Spleen (tissue), 13 donors: Measurements from ENCODE around the gene CCDC7. TPM values are rescaled to one million over a fixed set of nuclear protein-coding genes. Genes with fewer than 3 reads are reported as not detected.
"Not testable (repeated sequence)": the region's sequence is repeated elsewhere in the genome, so short reads cannot be mapped to it uniquely, and the experiment has no call there.

Experiments
- DNase-seq: peaks from one replicate; pipeline ENCODE4 v3.0.0-alpha.2; 2020
- H3K27ac ChIP-seq, 8 donors: fragments of 200-600 bp; sonication (generic) in 7 of 8; 1 replicate in 4 of 8; 2 replicates in 4 of 8; pipeline versions ENCODE4 v1.5.0 to v1.8.0; 2016 to 2021; ENCODE audit warnings: inconsistent platforms in 4 of 8, mild to moderate bottlenecking in 4 of 8, moderate library complexity in 1 of 8
- H3K27me3 ChIP-seq, 7 donors: fragments of 200-600 bp; sonication (generic) in 6 of 7; replicated peaks in 1 of 7; 1 replicate in 4 of 7; 2 replicates in 3 of 7; pipeline versions ENCODE4 v1.5.0 to v1.8.0; 2016 to 2021; ENCODE audit warnings: inconsistent platforms in 3 of 7, mild to moderate bottlenecking in 1 of 7
- H3K36me3 ChIP-seq, 6 donors: fragments of 200-600 bp; sonication (generic) in 5 of 6; 1 replicate in 4 of 6; 2 replicates in 2 of 6; pipeline versions ENCODE4 v1.5.0 to v1.8.0; 2016 to 2021; ENCODE audit warnings: inconsistent platforms in 2 of 6
- H3K4me1 ChIP-seq, 6 donors: fragments of 200-600 bp; sonication (generic) in 5 of 6; 1 replicate in 3 of 6; 2 replicates in 3 of 6; pipeline versions ENCODE4 v1.5.0 to v1.8.0; 2016 to 2021; ENCODE audit warnings: inconsistent platforms in 3 of 6
- H3K4me3 ChIP-seq, 8 donors: fragments of 200-600 bp; sonication (generic) in 7 of 8; 1 replicate in 4 of 8; 2 replicates in 4 of 8; pipeline versions ENCODE4 v1.5.0 to v1.8.0; 2016 to 2021; ENCODE audit warnings: inconsistent platforms in 4 of 8, mild to moderate bottlenecking in 4 of 8, moderate library complexity in 2 of 8
- H3K9me3 ChIP-seq, 8 donors: fragments of 200-600 bp; sonication (generic) in 7 of 8; 1 replicate in 4 of 8; 2 replicates in 4 of 8; pipeline versions ENCODE4 v1.5.0 to v1.8.0; 2016 to 2021; ENCODE audit warnings: inconsistent platforms in 4 of 8
- CTCF ChIP-seq, 11 experiments: fragments of 200-600 bp in 7 of 11; fragments of 450-650 bp in 4 of 11; sonication (generic) in 4 of 11; IDR thresholded peaks in 8 of 11; conservative IDR thresholded peaks in 3 of 11; 1 replicate in 7 of 11; 2 replicates in 4 of 11; pipeline versions ENCODE4 v1.4.0 to v1.8.0; 2016 to 2021; ENCODE audit warnings: antibody characterized with exemption in 11 of 11, inconsistent platforms in 4 of 11, mild to moderate bottlenecking in 1 of 11
- POLR2A ChIP-seq, 3 donors: fragments of 450-650 bp; IDR thresholded peaks; one replicate each; pipeline ENCODE4 v1.5.1; 2017; ENCODE audit warnings: antibody characterized with exemption in 3 of 3, mild to moderate bottlenecking in 1 of 3
- POLR2AphosphoS5 ChIP-seq, 3 donors: sonication (generic); formaldehyde crosslinking; IDR thresholded peaks; one replicate each; pipeline ENCODE4 v1.5.1; 2017; ENCODE audit warnings: antibody characterized with exemption in 3 of 3
- WGBS, 5 donors: extraction: QIAGEN DNeasy Blood & Tissue Kit in 3 of 5; methylation state at CpG; one replicate each; pipeline versions ENCODE4 v1.1.5 to v1.1.7; 2013 to 2018; 5-methylcytosine and 5-hydroxymethylcytosine counted together
- intact Hi-C: fragments of 100-400 bp; cut with DNase I; formaldehyde crosslinking; loops from one replicate; pipeline ENCODE4 v1.15.0; 2023; ENCODE audit warnings: low total_unique reads
- long read RNA-seq, 2 donors: transcript quantifications; one replicate each; lab custom pipeline, GENCODE V29; 2026
- polyA plus RNA-seq, 3 donors: library from polyadenylated mRNA; stranded (reverse); fragments of 200-250 nt; gene quantifications; one replicate each; pipeline ENCODE4 v1.2.1, GENCODE V29; 2013
- total RNA-seq, 7 donors: library from RNA; depleted of rRNA in 3 of 7; stranded (reverse); fragments of >200 nt in 3 of 7; fragmentation: NEBNext Ultra II Directional in 4 of 7; extraction: Animal tissue kit (Norgen Biotek cat#: 25700) in 4 of 7; gene quantifications; one replicate each; pipeline versions ENCODE4 v1.1.0 to v1.2.1, GENCODE V29; 2016 to 2021
- donor health status: healthy with polysubstance abuse.
- donor health status: DM: no; HTN: no; CAD: no; lungs with moderate emphysema.
- donor health status: DM: no; HTN: no; CAD: no.
- donor health status: Bipolar disorder and iron deficiency.
- donor health status: healthy.
- donor health status: DM: no; HTN: no; CAD: no.
- donor health status: DM: yes; HTN: yes; CAD: no.

Gene CCDC7
- 10 to 100 TPM; 17.5 to 32.6 (median 29.3) TPM for total RNA-seq
- 1 to 10 TPM in 1 of 3 donors, under 1 TPM in 2; 0.70 to 1.2 (median 0.83) TPM for polyA plus RNA-seq
- long read RNA-seq, donor 1, partial matches to known transcripts, result 281 of 350 reads
- long read RNA-seq, donor 1, other reads (novel, unspliced or antisense), result 69 of 350 reads
- long read RNA-seq, donor 2, result 0 reads

- Histone ChIP-seq H3K4me3 (peak within 1 kb of the TSS; percentile 51 to 83 (median 66)), H3K36me3 (no peaks in the 10 kb centered on the region), H3K27me3 (peaks cover 0 to 3% (median 0%) of the 10 kb centered on the region in 7 donors), H3K4me1 (peaks cover 0 to 23% (median 15%) of the 10 kb centered on the region in 6 donors), H3K27ac (peak within 1 kb of the TSS; percentile 95 to 98 (median 97)), H3K9me3 (no peaks in the 10 kb centered on the region)
- 0 to 2% (median 1%) methylated on average over 23 to 53 of the region's 53 CpGs for WGBS, 5 donors
- TF ChIP-seq POLR2AphosphoS5 (IDR thresholded peaks at IDR 0.05) (peak; percentile 90 to 91 (median 91)), CTCF (IDR thresholded peaks at IDR 0.05 in 8 of 11, conservative IDR thresholded peaks at IDR 0.05 in 3 of 11) (peak in 9 of 11 experiments; percentile 30 to 77 (median 60)), POLR2A (IDR thresholded peaks at IDR 0.05) (peak in 2 of 3 donors; percentile 47 to 69)
- DNase-seq, result peak; percentile 97
- intact Hi-C loops, result no loop called here
These were observed at the start of gene CCDC7 for GRCh38 chr10:32445740-32446535. TSS of gene CCDC7 (plus strand) at chr10:32446140. CDS start at chr10:32451643, 5,503 bp downstream.

GRCh38 chr10:32397163-32397562 lies 48.8 kb upstream of the CCDC7 start:
- H3K36me3 ChIP-seq, DNase-seq, H3K4me1 ChIP-seq, H3K4me3 ChIP-seq, intact Hi-C loops, H3K27me3 ChIP-seq, H3K9me3 ChIP-seq, H3K27ac ChIP-seq: not testable (repeated sequence)
- 89 to 100% (median 94%) methylated on average over 3 of the region's 3 CpGs for WGBS, 5 donors

- intact Hi-C loops, H3K36me3 ChIP-seq, H3K27me3 ChIP-seq, H3K4me3 ChIP-seq, H3K27ac ChIP-seq, DNase-seq, H3K9me3 ChIP-seq, H3K4me1 ChIP-seq: not testable (repeated sequence)
- 94 to 99% (median 96%) methylated on average over 3 of the region's 3 CpGs for WGBS, 5 donors
These were observed 46.2 kb upstream of the CCDC7 start for GRCh38 chr10:32399720-32400119.

GRCh38 chr10:32400961-32401360 lies 45.0 kb upstream of the CCDC7 start:
- Histone ChIP-seq H3K27ac (no peak overlapping the region), H3K9me3 (no peaks in the 10 kb centered on the region), H3K4me1 (no peaks in the 10 kb centered on the region), H3K4me3 (no peak overlapping the region), H3K36me3 (no peaks in the 10 kb centered on the region), H3K27me3 (no peaks in the 10 kb centered on the region)
- intact Hi-C loops, result no loop called here
- no peak for TF ChIP-seq CTCF (IDR thresholded peaks at IDR 0.05 in 8 of 11, conservative IDR thresholded peaks at IDR 0.05 in 3 of 11)
- TF ChIP-seq POLR2AphosphoS5 (IDR thresholded peaks at IDR 0.05), result no peak
- no peak for TF ChIP-seq POLR2A (IDR thresholded peaks at IDR 0.05)
- no peak for DNase-seq

GRCh38 chr10:32402499-32402898 lies 43.4 kb upstream of the CCDC7 start:
- intact Hi-C loops, result no loop called here
- 90 to 94% (median 93%) methylated on average over 4 of the region's 4 CpGs for WGBS, 5 donors
- Histone ChIP-seq H3K9me3 (no peaks in the 10 kb centered on the region), H3K36me3 (no peaks in the 10 kb centered on the region), H3K27ac (no peak overlapping the region), H3K4me1 (no peaks in the 10 kb centered on the region), H3K27me3 (no peaks in the 10 kb centered on the region), H3K4me3 (no peak overlapping the region)
- TF ChIP-seq POLR2A (IDR thresholded peaks at IDR 0.05), result no peak
- no peak for TF ChIP-seq CTCF (IDR thresholded peaks at IDR 0.05 in 8 of 11, conservative IDR thresholded peaks at IDR 0.05 in 3 of 11)
- no peak for TF ChIP-seq POLR2AphosphoS5 (IDR thresholded peaks at IDR 0.05)
- no peak for DNase-seq
